NCI-H2029 treated with DMSO at 0.1 percent for 48 hours (cell line): Measurements from ENCODE around the gene MYORG.

Source experiments
- DNase-seq: peaks from one replicate; lab custom pipeline; 2025; lab: John Stamatoyannopoulos, UW

MYORG gene

DNA sequence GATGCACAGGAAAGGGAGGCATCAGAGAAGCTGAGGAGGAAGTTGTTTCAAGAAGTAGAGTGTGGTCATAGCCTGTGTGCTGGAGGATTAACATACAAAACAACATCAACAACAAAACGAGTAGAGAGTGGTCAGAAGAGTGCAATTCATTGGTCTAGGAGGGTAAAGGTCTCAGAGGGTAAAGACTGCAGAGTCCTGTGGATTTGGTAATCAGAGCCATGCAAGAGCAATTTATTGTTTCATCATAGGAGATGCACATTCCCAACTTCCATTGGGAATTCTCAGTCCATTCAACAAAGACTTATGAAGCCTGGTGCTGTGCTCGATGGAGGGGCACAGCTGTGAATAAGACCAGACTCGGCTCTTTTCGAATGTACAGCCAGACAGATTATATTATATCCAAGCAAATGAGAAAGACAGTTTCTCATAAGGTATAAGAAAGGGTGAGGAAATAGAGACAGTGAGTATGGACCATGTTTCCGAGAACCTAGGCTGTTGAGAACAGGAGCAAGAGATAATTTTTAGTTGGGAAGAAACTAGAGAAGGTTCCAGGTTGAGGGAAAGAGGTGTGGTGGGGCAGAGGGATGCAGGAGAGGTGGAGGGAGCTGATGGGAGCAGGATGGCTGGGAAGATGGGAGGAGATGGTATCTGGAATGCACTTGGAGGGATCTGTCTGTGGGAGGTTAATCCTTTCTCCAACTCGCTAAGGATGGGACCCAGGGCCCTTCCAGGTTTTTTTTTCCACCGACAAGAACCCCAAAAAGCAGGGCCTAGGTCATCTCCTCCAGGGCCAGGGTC lies 7.9 kb upstream of the MYORG start:
- DNase-seq: no peak

DNA sequence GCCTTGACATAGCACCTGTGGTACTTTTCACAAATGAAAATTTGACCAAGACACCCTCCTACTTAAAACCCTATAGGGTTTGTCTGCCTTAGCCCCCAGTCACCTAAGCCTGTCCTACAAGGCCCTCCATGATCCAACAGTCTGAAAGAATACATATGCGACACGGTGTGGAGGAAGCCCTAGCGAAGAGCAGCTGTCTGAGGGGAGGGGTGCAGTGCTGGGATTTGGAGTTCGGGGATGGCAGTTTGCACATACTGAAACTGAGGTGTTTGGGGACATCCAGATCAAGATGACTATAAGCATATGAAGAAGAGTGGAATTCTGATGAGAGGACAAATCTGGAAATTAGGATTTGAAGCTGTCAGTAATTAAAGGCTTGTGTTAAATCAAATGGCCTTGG lies 7.2 kb upstream of the MYORG start:
- DNase-seq: no peak

DNA sequence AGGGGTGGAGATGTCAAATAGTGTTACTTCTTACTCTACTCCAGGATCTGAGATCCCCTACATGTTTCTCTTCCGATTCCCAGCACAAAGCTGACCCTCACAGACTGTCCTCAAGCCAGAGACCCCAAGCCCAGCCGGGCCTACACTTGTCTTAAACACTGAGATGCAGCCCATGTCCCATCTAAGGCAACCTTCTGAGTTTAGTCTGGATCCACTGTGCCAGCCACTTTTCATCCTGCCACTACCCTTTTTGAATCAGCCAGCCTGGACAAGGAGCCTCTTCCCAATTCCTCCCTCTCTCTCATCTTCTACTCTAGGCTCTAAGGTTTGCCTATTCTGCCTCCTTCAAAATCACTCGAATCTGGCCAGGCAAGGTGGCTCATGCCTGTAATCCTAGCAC lies 6.2 kb upstream of the MYORG start:
- DNase-seq: no peak

DNA sequence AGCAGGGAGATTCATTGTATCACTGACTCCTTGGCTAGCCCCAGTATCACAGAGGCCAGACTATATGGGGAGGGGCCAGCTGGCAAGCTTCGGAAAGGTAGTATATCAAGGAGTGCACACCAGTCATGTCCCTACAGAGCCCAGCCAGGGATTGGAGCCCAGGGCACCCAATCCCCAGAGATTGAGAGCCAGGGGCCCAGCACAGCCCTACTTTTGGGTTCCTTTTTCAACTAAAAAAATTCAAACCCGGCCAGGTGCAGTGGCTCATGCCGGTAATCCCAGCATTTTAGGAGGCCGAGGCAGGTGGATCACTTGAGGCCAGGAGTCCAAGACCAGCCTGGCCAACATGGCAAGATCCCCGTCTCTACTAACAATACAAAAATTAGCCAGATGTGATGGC lies 5.4 kb upstream of the MYORG start:
- no peak for DNase-seq

DNA sequence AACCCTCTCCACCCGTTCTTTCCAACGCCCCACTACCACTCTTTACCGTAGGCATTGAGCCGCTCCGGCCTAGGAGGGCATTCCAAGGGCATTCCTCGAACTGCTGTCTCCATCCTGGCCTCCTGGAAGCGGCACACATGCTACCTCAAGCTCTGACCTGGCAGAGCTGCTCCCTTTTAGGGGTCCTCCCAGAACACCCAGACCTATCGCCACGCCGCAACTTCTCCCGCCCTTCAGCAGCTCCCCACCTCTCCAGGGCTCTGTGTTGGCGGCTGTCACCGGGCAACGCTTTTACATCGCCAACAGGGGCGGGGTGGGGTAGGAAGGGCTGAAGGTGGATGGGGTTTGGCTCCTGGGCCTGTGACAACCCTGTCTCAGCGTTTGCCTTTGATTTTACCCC lies 4.6 kb upstream of the MYORG start:
- DNase-seq: no peak

DNA sequence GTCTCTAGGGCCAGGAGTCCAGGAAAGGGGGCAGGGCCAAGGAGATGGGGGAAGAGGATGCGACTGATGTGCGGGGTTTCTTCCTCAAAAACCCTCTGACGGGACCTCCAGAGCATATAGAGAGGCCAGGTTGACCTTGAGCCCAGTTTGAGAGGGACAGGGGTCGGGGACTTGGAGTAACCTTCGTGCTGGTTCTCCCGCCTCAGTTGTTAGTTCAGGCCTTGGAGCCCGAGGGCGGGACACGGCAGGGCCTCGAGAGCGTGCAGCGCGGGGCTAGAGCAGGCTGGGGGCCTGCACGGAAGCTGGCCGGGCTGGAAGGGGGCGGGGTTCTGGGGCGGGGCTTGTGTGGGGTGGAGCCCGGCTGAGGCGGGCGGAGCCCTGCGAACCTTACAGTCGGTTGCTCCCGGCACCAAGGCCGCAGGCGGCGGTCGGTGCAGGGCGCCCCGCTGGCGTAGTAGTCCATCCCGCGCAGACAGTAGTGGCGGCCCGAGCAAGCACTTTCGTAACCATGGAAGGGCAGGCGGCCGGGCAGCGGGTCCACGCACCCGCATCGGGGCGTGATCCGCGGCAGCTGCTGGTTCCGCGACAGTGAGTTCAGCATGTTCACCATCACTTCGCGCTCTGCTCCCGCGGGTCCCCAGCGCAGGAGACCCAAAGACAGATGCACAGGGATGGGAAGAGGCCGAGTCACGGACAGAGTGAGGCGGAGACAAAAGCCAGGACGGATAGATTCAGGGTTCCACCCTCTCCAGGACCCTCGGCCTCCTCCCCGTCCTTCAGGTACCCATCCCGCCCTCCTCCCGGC lies 4.0 kb upstream of the MYORG start:
- DNase-seq: no peak

DNA sequence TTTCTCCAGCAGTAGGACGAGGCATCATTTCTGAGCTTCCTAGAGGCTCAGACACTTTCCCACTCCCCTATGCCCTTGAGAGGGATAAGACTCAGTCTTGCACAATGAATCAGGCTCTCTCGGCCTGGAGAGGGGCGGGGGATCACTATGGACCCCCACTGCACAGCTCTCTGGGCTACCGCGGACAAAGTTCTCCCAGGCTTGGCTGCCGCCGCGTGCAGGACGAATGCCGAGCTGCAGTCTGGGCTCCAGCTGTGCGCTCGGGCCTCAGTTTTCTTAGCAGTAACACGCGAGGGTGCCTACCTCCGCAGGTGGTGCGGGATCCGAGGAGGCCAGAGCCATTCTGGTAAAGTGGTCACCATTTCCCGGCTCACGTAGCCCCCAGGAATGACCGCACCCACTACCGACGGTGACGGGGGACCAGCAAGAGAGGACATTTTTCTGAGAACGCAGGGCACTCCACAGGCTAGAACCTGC lies 3.4 kb upstream of the MYORG start:
- no peak for DNase-seq

DNA sequence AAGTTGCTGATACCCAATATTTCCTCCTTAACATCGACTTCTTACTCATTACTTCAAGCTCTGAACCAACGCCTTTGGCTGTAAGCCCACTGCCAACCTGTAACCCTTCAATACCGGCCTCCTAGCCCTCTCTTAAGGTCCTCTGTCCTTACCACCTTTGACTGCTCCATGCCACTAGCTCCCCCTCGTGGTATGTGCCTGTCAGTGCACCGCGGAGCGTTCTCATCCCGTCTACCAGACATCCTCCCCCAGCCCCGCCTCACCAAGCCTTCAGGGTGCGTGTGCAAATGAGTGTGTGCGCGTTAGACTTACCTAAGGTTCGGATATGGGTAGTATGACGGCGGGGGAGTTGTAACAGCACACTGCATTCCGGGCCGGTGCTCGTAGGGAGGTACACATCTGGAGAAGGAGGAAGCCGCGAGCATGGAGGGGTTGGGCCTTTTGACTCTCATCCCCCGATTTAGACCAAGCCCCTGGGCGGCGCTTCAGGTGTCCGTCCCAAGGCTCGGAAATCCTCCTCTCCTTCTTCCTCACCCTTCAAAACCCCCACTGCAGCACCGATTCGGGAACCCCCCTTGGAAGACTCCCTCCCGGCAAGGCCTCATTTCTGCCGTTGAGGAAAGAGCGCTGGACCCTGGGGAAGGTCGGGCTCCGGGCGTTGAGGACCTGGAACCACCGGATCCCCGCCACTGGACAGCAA lies 2.8 kb upstream of the MYORG start:
- DNase-seq: peak; percentile 89

DNA sequence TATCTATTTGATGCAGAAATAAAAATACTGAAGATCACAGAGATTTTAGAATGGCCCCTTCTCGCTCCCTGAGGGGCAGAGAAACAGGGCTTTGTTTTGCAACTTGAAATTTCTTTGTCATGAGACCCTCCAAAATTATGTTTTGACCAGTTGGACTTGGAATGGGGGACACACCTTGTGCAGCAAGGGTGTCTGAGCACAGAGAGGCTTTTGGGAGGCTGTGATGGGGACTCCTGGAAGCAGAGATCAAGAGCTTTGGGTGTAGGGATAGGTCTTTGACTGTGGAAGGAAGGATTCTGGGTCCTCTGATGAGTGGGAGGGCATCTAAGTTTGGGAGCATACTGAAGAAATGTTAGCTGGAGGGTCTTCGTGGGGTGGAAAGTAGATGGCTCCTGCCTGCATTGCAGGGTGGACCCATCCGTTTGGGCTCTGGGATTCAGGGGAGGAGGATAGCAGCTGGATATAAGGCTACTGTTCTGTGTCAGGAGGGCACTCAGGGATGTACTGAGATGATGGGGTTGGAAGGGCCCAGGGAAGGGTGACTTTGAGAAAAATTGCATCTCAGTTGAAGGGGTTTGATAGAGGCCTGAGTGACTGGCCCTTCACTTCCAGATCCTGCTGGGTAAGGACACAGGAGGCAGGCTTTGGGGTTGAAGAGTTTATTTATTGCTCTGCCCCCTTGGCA lies 1.8 kb upstream of the MYORG start:
- no peak for DNase-seq

DNA sequence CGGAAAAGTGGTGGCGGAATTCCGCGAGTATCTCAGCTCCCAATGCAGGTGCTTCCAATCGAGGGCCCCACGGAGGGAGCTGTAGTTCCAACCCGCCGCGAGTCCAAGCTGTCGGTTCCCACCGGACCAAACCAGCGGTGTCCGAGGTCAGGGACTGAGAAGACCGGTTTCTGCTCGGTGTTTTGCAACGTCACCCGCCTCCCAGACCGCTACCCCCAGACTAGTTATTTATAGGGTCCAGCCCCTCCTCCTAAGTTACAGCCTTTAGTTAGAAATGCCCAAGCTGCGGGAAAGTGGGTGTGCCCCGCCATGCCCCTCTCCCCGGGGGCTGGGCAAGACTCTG lies 677 bp upstream of the MYORG start:
- no peak for DNase-seq

DNA sequence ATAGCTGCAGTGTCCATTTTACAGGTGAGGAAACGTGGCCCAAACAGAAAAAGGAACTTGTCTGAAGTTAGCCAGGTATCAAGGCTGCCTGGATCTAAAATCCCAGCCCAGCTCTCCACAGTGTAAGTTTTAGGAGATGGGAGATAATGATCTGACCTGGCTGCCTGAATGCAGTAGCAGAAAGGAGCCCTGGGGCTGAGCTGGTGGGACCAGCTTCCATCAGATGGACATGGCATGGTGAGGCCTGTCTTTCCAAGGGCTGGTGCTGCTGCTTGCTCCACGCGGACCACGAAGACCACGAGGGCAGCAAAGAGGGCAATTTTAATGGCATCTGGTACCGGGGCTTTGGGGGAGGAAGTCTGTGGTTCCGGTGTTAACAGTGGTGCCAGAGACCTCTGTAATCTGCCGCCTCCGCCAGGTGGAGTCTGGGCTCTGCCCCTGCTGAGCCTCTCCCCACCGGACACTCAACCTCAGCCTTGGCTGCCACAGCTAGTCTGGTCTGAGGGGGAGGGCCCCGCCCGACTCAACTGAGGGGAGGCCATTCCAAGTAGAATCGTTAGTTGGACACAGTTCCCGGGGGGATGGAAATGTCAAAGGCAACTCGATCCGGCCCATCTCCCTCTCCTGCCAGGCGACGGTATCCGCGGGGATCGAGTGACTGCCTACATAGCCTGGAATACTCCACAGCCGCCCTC lies 650 bp downstream of the MYORG start:
- no peak for DNase-seq

DNA sequence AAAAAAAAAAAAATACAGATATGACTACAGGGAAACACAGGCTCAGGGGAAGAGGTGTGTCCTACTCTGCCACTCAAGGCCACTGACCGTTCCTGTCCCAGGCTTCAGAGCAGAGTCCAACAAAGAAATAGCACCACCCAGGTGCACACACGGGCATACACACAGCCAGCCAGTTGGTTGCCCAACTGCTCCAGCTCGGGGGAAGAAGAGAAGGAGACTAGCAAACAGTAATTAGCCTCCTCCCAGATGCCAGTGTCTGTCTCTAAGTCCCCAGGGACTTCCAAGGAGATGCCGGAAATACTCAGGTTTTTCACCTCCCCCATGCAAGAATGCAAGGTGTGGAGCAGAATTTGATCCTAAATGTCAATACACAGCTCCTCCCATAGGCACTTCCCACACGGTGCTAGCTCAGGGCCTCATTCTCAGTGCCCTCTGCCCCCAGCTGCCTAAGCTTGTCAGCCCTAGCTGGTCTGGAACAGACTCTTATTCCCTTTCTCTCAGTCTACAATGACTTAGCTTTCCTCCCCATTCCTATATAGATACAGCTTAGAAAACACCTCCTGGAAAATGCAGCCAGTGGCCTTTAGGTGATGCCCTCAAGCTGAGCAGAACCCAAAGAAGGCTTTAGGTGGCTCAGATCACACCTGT lies 1.7 kb downstream of the MYORG start:
- DNase-seq: no peak

DNA sequence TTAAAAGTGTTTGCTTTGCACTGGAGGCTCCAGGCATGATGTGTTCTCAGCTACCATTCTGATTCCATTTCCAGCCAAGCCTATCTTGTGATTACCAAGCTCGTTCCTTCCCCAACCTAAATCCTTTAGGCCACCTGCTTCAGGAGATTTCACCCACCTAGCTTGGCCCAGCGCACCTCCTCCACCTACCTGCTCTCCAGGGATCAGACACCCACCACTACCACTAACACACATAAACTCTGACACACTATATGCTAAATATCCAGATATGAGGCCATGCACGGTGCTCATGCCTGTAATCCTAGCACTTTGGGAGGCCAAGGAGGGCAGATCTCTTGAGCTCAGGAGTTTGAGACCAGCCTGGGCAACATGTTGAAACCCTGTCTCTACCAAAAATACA lies 2.4 kb downstream of the MYORG start:
- no peak for DNase-seq

DNA sequence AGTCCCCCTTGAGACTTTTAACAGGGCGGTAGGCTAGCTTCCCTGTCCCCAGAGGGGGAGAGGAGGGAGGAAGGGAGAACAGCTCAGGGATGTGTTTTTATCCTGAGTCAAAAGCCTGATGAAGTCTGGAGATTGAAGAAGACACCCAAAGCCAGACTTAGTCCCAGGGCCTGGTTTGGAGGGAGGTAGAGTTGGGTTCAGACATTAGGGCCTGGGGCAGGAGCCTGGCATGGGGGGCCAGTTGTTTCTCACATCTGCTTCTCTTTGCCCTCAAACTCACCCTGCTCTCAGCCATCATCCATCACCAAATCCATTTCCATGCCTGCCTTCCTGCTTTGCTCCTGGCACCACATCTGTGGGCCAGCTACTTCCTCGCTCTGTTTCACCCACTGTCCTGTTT lies 2.9 kb downstream of the MYORG start:
- DNase-seq: no peak

DNA sequence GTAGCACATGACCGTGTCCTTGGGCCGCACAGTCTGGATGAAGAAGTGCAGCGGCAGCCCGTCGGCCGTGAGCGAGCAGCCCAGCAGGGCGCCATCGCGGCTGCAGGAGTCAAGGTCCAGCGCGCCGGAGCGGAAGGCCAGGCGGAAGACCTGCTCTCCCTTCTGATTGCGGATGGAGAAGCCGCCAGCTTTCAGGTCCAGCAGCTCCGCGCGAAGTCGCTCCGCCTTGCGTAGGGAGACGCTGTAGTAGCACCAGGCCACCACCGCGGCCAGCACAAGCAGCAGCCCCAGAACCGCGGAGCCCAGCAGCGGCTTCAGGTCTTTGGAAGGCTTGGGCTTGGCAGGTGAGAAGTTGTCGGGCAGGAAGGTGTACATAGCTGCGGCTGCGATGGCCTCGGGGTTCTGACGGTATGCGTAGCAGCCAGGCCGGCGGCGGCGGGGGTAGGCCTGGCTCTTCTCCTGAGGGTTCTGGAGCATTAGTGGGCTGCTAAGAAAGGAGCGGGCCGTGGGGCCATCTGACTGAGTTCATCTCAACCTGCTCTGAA lies 4.2 kb downstream of the MYORG start:
- DNase-seq: no peak

DNA sequence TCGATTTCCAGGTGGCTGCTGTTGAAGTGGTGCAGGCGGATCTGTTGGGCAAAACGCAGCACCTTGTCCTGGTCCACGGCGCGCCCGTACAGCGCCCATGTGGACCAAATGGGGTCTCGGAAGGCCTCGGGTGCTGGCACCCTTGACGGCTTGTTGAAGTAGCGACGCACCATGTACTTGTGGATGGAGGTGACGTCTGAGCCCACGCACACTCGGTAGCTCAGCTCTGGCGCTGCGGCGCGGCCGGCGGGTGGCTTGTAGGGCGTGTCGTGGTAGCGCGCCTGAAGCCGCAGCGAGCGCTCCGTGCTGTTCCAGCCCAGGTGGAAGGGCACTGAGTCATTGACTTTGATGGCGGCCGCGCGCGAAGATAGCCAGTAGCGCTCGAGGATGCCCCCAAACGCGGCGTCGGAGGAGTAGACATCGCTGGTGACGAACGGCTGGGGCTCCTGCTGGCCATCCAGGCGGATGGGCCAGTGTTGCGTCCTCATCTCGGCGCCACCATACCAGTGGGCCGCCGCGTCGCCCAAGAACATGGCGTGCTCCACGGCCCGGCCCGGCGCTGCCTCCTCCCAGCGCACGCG lies 4.7 kb downstream of the MYORG start:
- no peak for DNase-seq

DNA sequence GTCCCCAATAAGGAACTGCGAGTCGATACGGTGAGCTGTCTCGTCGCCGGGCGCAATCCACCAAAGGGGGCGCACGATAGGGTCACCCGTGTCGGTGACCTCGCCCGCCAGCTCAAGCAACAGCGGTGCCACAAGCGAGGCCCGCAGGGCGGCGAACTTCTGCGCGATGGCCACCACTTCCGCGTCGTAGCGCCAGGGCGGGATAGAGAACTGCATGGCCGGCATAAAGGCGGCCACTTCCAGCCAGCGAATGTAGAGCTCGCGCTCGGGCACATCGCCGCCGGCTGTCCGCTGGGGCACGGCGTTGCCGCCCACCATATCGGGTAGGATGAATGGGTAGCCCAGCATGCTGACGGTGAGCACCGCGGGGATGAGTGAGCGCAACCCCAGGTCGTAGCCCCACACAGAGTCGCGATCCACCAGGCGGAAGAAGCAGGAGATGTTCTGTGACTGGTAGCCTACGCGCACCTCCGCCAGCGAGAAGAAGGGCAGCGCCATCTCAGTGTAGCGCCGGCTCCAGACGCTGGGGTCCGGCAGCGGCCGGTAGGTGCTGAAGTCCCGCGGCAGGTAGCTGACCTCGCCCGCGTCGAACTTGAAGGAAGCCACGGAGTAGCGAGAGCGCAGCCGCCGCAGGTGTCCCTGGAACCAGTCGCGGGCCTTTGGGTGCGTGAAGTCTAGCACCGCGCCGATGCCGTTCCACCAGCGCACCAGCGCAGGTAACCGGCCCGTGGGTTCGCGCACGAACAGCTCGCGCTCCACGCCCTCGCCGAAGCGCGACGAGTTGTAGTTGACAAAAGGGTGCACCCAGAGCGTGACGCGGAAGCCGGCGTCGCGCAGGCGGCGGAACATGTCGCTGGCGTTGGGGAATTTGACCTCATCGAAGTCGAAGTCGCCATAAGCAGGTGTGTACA lies 5.5 kb downstream of the MYORG start:
- DNase-seq: no peak

DNA sequence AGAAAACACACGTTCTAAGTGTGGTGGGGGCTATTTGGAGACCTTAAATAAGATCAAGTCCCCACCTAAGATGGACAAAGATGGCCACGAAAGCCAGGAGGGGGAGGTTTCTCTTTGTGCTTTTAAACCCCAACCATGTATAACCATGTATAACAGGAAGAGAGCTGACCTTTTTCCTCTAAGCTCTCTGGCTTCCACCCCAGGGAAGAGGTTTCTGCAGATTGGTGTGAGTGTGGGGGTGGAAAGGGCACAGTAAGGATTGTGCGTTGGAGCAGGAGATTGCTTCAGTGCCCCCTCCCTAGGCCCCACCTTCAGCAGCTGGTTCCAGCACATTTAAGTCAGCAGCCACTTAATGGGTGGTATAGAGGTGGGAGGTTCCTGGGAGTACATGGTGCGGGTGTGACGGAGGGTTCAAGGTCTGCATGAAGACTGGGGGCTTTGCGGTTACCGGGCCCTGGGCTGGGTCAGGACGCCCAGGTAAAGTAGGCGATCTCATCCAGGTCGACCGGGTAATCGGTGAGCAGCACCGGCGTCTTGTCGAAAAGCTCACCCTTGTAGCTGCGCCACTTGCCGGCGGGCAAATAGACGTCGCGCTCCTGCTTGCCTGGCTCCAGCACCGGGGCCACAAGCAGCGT lies 6.2 kb downstream of the MYORG start:
- no peak for DNase-seq

DNA sequence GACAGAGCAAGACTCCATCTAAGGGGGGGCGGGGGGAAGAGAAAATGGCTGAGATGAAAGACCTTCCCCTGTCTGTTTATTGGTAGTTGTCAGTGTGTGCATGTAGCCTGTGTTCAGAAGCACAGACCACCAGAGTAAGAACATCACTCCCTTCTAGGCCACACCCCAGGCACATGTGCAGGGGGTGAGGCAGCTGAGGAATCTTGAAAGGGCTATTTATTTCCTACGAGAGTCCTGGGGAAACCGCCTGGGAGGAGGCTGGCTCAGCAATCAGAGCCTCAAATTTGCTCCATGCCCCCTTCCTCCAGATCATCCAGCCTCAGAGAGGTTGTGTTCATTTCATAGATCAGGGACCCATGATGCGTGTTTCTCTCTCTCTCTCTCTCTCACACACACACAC lies 7.1 kb downstream of the MYORG start:
- no peak for DNase-seq
